Measurements from ENCODE around the gene AMMECR1.
"Not testable (repeated sequence)": the region's sequence is repeated elsewhere in the genome, so short reads cannot be mapped to it uniquely, and the experiment has no call there.

Gene AMMECR1

GRCh38 chrX:110317820-110318663 is at the start of gene AMMECR1:
Gene AMMECR1, minus strand, starts transcription at chrX:110318085. Its CDS starts 14 bp downstream, at chrX:110318071.
- peak within 1 kb of the TSS; percentile 69 to 76 for H3K9ac ChIP-seq (ENCODE audit: low read length in 2 of 2)
- H3K27me3 ChIP-seq (ENCODE audit: control insufficient read depth in 1 of 2, insufficient read depth in 2 of 2, low read length in 2 of 2): peaks cover 0 to 9% of the 10 kb centered on the region in 2 donors
- H3K4me1 ChIP-seq (ENCODE audit: control insufficient read depth, insufficient read depth, low read length): no peaks in the 10 kb centered on the region
- H3K4me3 ChIP-seq (ENCODE audit: low read length in 2 of 2): peak within 1 kb of the TSS; percentile 72 to 80
- H3K36me3 ChIP-seq (ENCODE audit: control insufficient read depth in 2 of 2, insufficient read depth in 2 of 2, low read length in 2 of 2): no peaks in the 10 kb centered on the region
- no peaks in the 10 kb centered on the region for H3K9me3 ChIP-seq (ENCODE audit: control insufficient read depth in 2 of 2, low read length in 2 of 2)
- peak within 1 kb of the TSS; percentile 42 for H3K27ac ChIP-seq (ENCODE audit: low read length)

- H3K9ac ChIP-seq (ENCODE audit: low read length in 2 of 2): no peak overlapping the region
- H3K4me1 ChIP-seq (ENCODE audit: control insufficient read depth, insufficient read depth, low read length): no peaks in the 10 kb centered on the region
- H3K36me3 ChIP-seq (ENCODE audit: control insufficient read depth in 2 of 2, insufficient read depth in 2 of 2, low read length in 2 of 2): no peaks in the 10 kb centered on the region
- no peaks in the 10 kb centered on the region for H3K9me3 ChIP-seq (ENCODE audit: control insufficient read depth in 2 of 2, low read length in 2 of 2)
- no peak overlapping the region for H3K4me3 ChIP-seq (ENCODE audit: low read length in 2 of 2)
- no peaks in the 10 kb centered on the region for H3K27me3 ChIP-seq (ENCODE audit: control insufficient read depth in 1 of 2, insufficient read depth in 2 of 2, low read length in 2 of 2)
- H3K27ac ChIP-seq (ENCODE audit: low read length): no peak overlapping the region
Observed at GRCh38 chrX:110363244-110363643, 45.4 kb upstream of the AMMECR1 start.

GRCh38 chrX:110359273-110359672 is 41.4 kb upstream of the AMMECR1 start:
- Histone ChIP-seq H3K4me3 (ENCODE audit: low read length in 2 of 2) (no peak overlapping the region), H3K27ac (ENCODE audit: low read length) (no peak overlapping the region), H3K27me3 (ENCODE audit: control insufficient read depth in 1 of 2, insufficient read depth in 2 of 2, low read length in 2 of 2) (no peaks in the 10 kb centered on the region), H3K9ac (ENCODE audit: low read length in 2 of 2) (no peak overlapping the region), H3K36me3 (ENCODE audit: control insufficient read depth in 2 of 2, insufficient read depth in 2 of 2, low read length in 2 of 2) (no peaks in the 10 kb centered on the region), H3K4me1 (ENCODE audit: control insufficient read depth, insufficient read depth, low read length) (no peaks in the 10 kb centered on the region), H3K9me3 (ENCODE audit: control insufficient read depth in 2 of 2, low read length in 2 of 2) (no peaks in the 10 kb centered on the region)

GRCh38 chrX:110358548-110358947 is 40.7 kb upstream of the AMMECR1 start, which contains the start of gene RTL9:
Gene RTL9, plus strand, starts transcription at chrX:110358848. Its CDS starts 91,770 bp downstream, at chrX:110450618.
- H3K9me3 ChIP-seq (ENCODE audit: control insufficient read depth in 2 of 2, low read length in 2 of 2): no peaks in the 10 kb centered on the region
- H3K4me3 ChIP-seq (ENCODE audit: low read length in 2 of 2): no peak within 1 kb of the TSS
- no peaks in the 10 kb centered on the region for H3K36me3 ChIP-seq (ENCODE audit: control insufficient read depth in 2 of 2, insufficient read depth in 2 of 2, low read length in 2 of 2)
- no peaks in the 10 kb centered on the region for H3K4me1 ChIP-seq (ENCODE audit: control insufficient read depth, insufficient read depth, low read length)
- no peak within 1 kb of the TSS for H3K9ac ChIP-seq (ENCODE audit: low read length in 2 of 2)
- no peaks in the 10 kb centered on the region for H3K27me3 ChIP-seq (ENCODE audit: control insufficient read depth in 1 of 2, insufficient read depth in 2 of 2, low read length in 2 of 2)
- no peak within 1 kb of the TSS for H3K27ac ChIP-seq (ENCODE audit: low read length)

GRCh38 chrX:110346681-110347080 is 28.8 kb upstream of the AMMECR1 start:
- H3K27ac ChIP-seq (ENCODE audit: low read length): no peak overlapping the region
- H3K9ac ChIP-seq (ENCODE audit: low read length in 2 of 2): no peak overlapping the region
- no peak overlapping the region for H3K4me3 ChIP-seq (ENCODE audit: low read length in 2 of 2)
- H3K4me1 ChIP-seq (ENCODE audit: control insufficient read depth, insufficient read depth, low read length): no peaks in the 10 kb centered on the region
- H3K27me3 ChIP-seq (ENCODE audit: control insufficient read depth in 1 of 2, insufficient read depth in 2 of 2, low read length in 2 of 2): peaks cover 0 to 3% of the 10 kb centered on the region in 2 donors
- H3K9me3 ChIP-seq (ENCODE audit: control insufficient read depth in 2 of 2, low read length in 2 of 2): no peaks in the 10 kb centered on the region
- H3K36me3 ChIP-seq (ENCODE audit: control insufficient read depth in 2 of 2, insufficient read depth in 2 of 2, low read length in 2 of 2): no peaks in the 10 kb centered on the region

GRCh38 chrX:110341189-110342035 is 23.5 kb upstream of the AMMECR1 start:
- Histone ChIP-seq H3K27ac (ENCODE audit: low read length) (no peak overlapping the region), H3K9ac (ENCODE audit: low read length in 2 of 2) (no peak overlapping the region), H3K4me3 (ENCODE audit: low read length in 2 of 2) (no peak overlapping the region), H3K4me1 (ENCODE audit: control insufficient read depth, insufficient read depth, low read length) (no peaks in the 10 kb centered on the region), H3K36me3 (ENCODE audit: control insufficient read depth in 2 of 2, insufficient read depth in 2 of 2, low read length in 2 of 2) (no peaks in the 10 kb centered on the region), H3K9me3 (ENCODE audit: control insufficient read depth in 2 of 2, low read length in 2 of 2) (no peaks in the 10 kb centered on the region), H3K27me3 (ENCODE audit: control insufficient read depth in 1 of 2, insufficient read depth in 2 of 2, low read length in 2 of 2) (no peaks in the 10 kb centered on the region)

- Histone ChIP-seq H3K4me1 (ENCODE audit: control insufficient read depth, insufficient read depth, low read length) (no peaks in the 10 kb centered on the region), H3K9ac (ENCODE audit: low read length in 2 of 2) (no peak overlapping the region), H3K27me3 (ENCODE audit: control insufficient read depth in 1 of 2, insufficient read depth in 2 of 2, low read length in 2 of 2) (no peaks in the 10 kb centered on the region), H3K4me3 (ENCODE audit: low read length in 2 of 2) (no peak overlapping the region), H3K27ac (ENCODE audit: low read length) (no peak overlapping the region), H3K9me3 (ENCODE audit: control insufficient read depth in 2 of 2, low read length in 2 of 2) (no peaks in the 10 kb centered on the region), H3K36me3 (ENCODE audit: control insufficient read depth in 2 of 2, insufficient read depth in 2 of 2, low read length in 2 of 2) (no peaks in the 10 kb centered on the region)
Observed at GRCh38 chrX:110338935-110339334, 21.1 kb upstream of the AMMECR1 start.

- H3K4me1 ChIP-seq (ENCODE audit: control insufficient read depth, insufficient read depth, low read length); H3K9ac ChIP-seq (ENCODE audit: low read length in 2 of 2); H3K27ac ChIP-seq (ENCODE audit: low read length); H3K4me3 ChIP-seq (ENCODE audit: low read length in 2 of 2); H3K36me3 ChIP-seq (ENCODE audit: control insufficient read depth in 2 of 2, insufficient read depth in 2 of 2, low read length in 2 of 2); H3K27me3 ChIP-seq (ENCODE audit: control insufficient read depth in 1 of 2, insufficient read depth in 2 of 2, low read length in 2 of 2); H3K9me3 ChIP-seq (ENCODE audit: control insufficient read depth in 2 of 2, low read length in 2 of 2): not testable (repeated sequence)
Observed at GRCh38 chrX:110333458-110333857, 15.6 kb upstream of the AMMECR1 start.

GRCh38 chrX:110331444-110332030 is 13.7 kb upstream of the AMMECR1 start:
- H3K4me3 ChIP-seq (ENCODE audit: low read length in 2 of 2): no peak overlapping the region
- no peak overlapping the region for H3K27ac ChIP-seq (ENCODE audit: low read length)
- no peaks in the 10 kb centered on the region for H3K4me1 ChIP-seq (ENCODE audit: control insufficient read depth, insufficient read depth, low read length)
- no peak overlapping the region for H3K9ac ChIP-seq (ENCODE audit: low read length in 2 of 2)
- no peaks in the 10 kb centered on the region for H3K27me3 ChIP-seq (ENCODE audit: control insufficient read depth in 1 of 2, insufficient read depth in 2 of 2, low read length in 2 of 2)
- no peaks in the 10 kb centered on the region for H3K36me3 ChIP-seq (ENCODE audit: control insufficient read depth in 2 of 2, insufficient read depth in 2 of 2, low read length in 2 of 2)
- no peaks in the 10 kb centered on the region for H3K9me3 ChIP-seq (ENCODE audit: control insufficient read depth in 2 of 2, low read length in 2 of 2)

GRCh38 chrX:110328613-110329012 is 10.7 kb upstream of the AMMECR1 start:
- not testable (repeated sequence) for H3K4me3 ChIP-seq (ENCODE audit: low read length in 2 of 2); H3K9me3 ChIP-seq (ENCODE audit: control insufficient read depth in 2 of 2, low read length in 2 of 2); H3K27ac ChIP-seq (ENCODE audit: low read length); H3K27me3 ChIP-seq (ENCODE audit: control insufficient read depth in 1 of 2, insufficient read depth in 2 of 2, low read length in 2 of 2); H3K4me1 ChIP-seq (ENCODE audit: control insufficient read depth, insufficient read depth, low read length); H3K36me3 ChIP-seq (ENCODE audit: control insufficient read depth in 2 of 2, insufficient read depth in 2 of 2, low read length in 2 of 2); H3K9ac ChIP-seq (ENCODE audit: low read length in 2 of 2)

Measured in stomach smooth muscle (tissue), 2 donors.